ENCODE measurements around the gene MAP7D2.

Gene MAP7D2

DNA sequence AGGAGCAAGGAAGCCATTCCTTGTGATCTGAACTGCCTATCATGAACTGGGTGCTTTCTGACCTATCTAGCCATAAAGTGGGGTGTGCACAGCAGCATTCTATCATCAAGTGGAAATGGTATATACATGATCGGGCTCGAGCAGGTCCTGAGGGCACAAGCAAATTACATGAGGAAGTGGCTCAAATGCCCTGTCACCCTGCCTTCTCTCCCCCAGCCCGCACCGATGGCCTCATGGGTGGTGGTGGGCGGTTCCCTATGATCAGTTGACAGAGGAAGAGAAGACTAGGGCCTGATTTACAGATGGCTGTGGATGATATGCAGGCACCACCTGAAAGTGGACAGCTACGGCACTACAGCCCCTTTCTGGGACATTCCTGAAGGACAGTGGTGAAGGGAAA lies 79.5 kb downstream of the MAP7D2 start:
- DNase-seq = peak; percentile 28

GRCh38 chrX:20032201-20032600 lies 84.5 kb downstream of the MAP7D2 start:
- no peak for DNase-seq

DNA sequence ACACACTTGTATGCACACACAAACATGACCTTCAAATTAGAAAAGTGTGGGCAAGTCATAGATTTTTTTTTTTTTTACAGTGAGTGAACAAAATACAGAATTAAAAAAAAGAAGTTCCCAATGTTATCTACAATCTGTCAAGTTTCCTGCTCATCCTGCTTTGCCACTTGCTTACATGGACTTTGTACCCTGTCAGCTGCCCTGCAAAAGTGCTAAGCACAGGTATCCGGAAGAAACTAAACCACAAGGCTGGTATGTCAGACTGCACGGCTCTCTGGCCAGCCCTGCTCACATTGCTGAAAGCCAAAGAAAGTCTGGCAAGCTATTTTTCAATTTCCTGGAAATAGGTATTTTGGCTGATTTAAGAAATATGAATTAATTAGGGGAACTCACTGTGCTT lies 87.0 kb downstream of the MAP7D2 start:
- DNase-seq = peak; percentile 9

GRCh38 chrX:20028588-20028987 lies 88.1 kb downstream of the MAP7D2 start:
- DNase-seq = no peak

DNA sequence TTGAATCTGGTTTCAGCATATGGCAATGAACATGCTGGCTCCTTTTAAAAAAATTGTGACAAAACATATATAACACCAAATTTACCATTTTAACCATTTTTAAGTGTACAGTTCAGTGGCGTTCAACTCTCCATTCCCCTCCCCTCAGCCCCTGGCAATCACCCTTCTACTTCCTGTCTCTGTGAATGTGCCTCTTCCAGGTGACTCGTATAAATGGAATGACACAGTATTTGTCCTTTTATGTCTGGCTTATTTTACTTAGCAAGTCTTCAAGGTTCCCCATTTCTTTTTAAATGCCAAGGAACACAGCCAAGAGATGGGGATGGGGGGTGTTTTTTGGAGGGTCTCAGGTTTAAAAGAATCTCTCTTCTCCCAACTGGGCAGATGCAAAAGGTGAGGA lies 90.4 kb downstream of the MAP7D2 start:
- no peak for DNase-seq

- DNase-seq = no peak
Measured at GRCh38 chrX:20019672-20020365, 96.9 kb downstream of the MAP7D2 start.

GRCh38 chrX:20016616-20016945 lies 100.1 kb downstream of the MAP7D2 start:
- DNase-seq = no peak

DNA sequence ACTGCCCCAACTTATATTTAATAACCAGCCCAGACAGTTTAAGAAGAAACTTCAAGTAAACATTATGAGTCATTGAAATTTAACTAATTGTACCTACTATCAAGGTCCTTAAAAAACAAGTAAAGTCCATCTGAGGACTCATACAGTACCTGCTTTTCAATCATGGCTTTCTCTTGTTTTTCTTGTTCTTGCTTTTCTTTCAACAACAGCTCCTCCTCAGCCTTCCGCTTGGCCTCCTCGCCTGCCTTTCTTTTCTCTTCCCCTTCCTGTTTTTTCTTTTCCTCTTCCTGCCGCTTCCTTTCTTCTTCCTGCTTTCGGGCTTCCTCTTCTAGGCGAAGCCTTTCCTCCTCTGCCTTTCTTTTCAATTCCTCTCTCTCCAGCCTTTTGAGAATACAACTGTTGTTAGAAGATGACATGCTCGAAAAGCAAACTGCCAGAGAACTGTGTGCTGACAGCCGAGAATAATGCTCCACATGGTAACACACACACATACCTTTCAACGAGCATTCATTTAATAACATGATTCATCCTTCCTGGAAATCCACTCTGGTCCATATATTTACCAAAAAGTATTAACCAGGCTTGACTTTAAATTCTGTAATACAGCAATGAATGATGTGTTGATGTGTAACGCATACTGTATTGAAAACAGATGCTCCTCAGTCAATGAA lies 100.6 kb downstream of the MAP7D2 start:
- DNase-seq = no peak

- DNase-seq = no peak
Measured at GRCh38 chrX:20015422-20015821, 101.3 kb downstream of the MAP7D2 start.

DNA sequence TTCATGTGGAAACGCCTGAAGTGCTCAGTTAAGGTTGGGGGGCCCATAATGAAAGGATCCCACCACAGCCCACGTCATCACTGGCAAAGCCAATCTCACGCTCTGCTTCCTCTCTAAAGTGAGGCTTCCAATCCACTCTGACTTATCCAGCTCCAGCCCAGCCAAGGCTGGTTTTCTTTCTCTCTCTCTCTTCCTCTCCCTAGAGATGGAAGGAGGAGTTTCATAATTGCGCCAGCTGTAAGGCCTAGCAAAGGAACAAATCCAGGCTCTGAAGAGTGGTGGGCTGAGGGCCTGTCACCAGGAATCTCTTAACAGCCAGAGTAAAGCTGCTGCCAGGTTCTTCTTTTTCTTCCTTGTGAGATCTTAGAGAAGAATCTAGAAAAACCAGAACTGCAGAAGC lies 105.1 kb downstream of the MAP7D2 start:
- no peak for DNase-seq

DNA sequence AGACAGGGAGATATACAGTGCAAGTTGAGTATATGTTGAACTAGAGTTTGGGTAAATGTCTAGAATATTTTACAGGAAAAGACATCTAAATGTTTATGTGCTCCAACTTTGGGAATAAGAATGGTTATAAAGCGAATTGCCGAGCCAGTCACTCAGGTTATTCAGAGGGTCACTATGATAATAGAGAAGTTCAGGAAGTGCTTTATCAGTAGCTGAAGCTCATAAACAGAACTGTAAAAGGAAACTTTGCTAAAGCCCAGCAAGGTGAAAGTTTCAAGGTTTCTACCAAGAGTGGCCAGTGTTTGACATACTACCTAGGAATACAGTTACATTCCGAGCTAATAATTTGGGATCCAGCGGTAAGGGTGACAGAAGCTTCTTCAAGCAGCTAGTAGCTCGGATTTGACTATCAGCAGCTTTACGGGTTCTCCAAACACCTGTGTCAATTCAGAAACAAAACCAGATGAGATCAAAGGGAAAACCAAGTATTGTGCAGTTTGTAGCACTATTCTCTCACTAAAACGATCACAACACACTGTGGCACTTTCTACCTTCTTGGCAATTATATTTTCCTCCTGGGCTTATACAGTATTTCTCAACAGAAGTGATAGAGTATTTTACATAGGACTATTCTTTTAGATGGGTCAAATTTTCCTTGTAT lies 108.6 kb downstream of the MAP7D2 start:
- no peak for DNase-seq

DNA sequence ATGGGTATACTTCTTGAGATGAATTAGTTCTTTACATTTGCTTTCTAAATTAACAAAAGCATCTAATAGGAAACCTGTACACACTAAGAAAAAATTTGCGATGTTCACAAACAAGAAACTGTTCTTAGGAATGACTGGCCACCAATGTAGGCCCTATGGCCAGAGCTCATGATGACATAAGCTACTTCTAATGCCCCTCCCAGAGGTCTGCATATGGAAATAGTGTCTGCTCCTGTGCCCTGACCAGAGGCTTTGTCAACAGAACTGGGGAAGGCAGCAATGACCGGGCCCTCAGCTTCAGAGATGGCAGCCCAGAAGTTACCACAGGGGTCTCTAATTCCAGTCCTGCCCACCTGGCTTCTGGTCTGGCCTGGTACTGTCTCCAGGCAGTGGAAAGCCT lies 110.8 kb downstream of the MAP7D2 start:
- DNase-seq = no peak

GRCh38 chrX:20001588-20001987 lies 115.1 kb downstream of the MAP7D2 start:
- no peak for DNase-seq

DNA sequence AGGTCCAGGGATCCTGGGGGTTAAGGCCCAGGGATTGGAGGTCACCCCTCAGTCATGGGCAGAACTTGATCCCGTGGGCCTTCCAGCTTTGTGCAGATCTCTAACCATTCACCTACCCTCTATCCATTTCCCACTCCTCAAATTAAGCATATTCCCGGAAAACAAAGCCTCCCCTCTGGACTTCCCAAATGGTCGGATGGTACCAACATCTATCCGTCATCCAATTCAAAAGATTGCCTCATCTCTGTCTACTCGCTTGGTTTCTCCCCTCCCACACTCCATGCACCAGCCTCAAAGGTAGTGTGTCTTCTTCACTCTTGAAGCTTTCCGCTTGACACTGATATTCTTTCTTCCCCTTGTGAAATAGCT lies 125.4 kb downstream of the MAP7D2 start:
- DNase-seq = no peak

GRCh38 chrX:19990556-19991349 lies 126.0 kb downstream of the MAP7D2 start, which contains the start of gene BCLAF3:
BCLAF3 (minus strand) TSS chrX:19991061; CDS start chrX:19970264, 20,797 bp downstream.
- DNase-seq = peak; percentile 93

- DNase-seq = no peak
Measured at GRCh38 chrX:19990151-19990555, 126.6 kb downstream of the MAP7D2 start.

DNA sequence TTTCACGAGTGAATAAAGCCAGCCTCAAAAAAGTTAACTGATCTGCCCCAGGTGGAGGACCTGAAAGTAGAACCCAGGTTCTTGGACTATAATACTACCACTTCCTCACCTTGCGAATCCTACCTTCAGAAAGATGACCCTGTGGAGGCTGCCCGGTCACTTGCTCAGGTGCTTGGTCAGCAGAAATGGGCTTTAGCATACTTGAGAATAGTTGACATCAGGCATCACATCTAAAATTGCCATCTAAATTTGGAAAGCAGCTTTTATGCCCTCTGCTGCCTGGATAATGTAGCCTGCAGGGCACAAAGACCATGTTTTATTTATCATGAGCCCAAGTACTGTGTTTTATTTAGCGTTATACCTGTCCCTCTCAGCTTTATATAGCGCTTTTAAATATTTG lies 128.9 kb downstream of the MAP7D2 start:
- no peak for DNase-seq

DNA sequence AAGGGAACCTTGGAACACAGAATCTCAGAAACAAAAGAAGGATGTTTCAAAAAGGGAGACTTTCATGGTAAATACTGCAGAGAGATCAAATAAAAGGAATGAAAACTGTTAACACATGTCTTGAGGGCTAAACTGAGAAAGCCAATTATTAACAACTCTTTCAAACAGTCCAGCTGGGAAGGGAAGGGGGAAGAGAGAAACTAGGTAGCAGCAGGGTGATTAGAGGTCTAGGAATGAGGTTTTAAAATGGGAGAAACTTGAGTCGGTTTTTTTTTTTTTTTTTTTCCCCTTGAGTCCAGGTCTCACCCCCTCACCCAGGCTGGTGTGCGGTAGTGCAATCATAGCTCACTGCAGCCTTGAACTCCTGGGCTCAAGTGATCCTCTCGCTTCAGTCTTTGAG lies 130.2 kb downstream of the MAP7D2 start:
- DNase-seq = no peak

DNA sequence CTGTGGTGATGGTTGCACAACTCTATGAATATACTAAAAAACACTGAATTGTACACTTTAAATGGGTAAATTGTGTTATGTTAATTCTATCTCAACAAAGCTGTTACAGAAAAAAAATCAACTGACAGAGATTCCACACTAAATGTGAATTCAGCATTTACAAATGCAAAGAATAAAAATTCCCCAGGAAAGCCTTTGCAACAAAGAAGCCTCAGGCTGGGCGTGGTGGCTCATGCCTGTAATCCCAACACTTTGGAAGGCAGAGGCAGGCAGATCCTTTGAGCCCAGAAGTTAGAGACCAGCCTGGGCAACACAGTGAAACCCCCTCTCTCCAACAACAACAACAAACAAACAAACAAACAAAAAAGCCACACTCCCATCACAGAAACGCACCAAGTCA lies 134.8 kb downstream of the MAP7D2 start:
- DNase-seq = no peak

GRCh38 chrX:19975845-19976244 lies 140.9 kb downstream of the MAP7D2 start:
- no peak for DNase-seq

DNA sequence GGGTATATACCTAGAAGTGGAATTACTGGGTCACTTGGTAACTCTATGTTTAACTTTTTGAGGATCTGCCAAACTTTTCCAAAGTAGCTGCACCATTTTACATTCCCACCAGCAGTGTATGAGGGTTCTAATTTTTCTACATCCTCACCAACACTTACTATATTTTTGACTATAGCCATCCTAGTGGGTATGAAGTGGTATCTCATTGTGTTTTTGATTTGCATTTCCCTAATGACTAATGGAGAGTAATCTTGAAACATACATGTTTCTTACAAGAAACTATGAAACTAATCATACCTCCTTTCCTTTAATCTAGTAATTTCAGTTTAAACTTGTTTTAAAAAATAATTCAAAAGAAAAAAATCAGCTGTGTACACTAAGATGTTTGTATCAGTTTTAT lies 143.7 kb downstream of the MAP7D2 start:
- no peak for DNase-seq

- DNase-seq = no peak
Measured at GRCh38 chrX:19968276-19968675, 148.4 kb downstream of the MAP7D2 start.

- no peak for DNase-seq
Measured at GRCh38 chrX:19966056-19966455, 150.7 kb downstream of the MAP7D2 start.
